NCI-H1930 (cell line): Measurements from ENCODE around the gene RPS27L.
A peak's percentile ranks its signal among the peaks of the same experiment; 100 is the strongest.
"Not testable (repeated sequence)": the region's sequence is repeated elsewhere in the genome, so short reads cannot be mapped to it uniquely, and the experiment has no call there.

ENCODE experiments used
- DNase-seq, 2 experiments: peaks; one replicate each; lab custom pipeline; 2025; lab: John Stamatoyannopoulos, UW

RPS27L gene

GRCh38 chr15:63140936-63141335, 16.3 kb downstream of the RPS27L start:
- no peak for DNase-seq

DNA sequence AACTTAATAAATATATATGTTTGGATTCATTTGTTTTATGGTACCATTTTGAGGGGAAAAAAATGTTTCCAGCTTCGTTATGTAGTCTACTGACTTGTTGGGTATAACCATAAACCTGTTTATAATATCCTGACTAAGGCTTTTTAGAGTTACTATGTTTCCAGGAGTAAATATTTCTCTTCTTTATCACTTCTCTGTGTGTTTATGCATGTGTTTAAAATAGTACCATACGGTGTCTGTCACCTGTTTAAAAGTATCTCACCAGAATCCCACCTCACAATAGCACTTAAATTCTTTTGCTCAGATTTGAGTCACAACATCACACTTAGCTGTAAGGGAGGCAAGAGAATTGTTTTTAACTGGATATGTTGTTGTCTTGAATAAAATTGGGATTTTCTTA, 20.5 kb downstream of the RPS27L start:
- no peak for DNase-seq

- no peak for DNase-seq
Observed at GRCh38 chr15:63135804-63136203, 21.5 kb downstream of the RPS27L start.

DNA sequence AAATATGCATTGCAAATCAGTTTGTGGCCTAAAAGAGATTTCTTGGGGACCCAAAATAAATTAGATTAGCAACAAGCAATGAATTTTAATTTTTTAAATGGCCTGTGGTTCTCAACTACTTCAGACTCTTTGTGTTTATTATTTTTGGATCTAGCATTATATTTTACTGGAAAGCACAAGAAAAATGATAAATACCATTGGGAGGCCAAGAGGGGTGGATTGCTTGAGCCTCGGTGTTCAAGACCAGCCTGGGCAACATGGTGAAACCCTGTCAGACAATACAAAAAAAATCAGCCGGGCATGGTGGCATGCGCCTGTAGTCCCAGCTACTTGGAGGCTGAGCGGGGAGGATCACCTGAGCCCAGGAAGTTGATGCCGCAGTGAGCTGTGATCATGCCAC, 22.0 kb downstream of the RPS27L start:
- no peak for DNase-seq

DNA sequence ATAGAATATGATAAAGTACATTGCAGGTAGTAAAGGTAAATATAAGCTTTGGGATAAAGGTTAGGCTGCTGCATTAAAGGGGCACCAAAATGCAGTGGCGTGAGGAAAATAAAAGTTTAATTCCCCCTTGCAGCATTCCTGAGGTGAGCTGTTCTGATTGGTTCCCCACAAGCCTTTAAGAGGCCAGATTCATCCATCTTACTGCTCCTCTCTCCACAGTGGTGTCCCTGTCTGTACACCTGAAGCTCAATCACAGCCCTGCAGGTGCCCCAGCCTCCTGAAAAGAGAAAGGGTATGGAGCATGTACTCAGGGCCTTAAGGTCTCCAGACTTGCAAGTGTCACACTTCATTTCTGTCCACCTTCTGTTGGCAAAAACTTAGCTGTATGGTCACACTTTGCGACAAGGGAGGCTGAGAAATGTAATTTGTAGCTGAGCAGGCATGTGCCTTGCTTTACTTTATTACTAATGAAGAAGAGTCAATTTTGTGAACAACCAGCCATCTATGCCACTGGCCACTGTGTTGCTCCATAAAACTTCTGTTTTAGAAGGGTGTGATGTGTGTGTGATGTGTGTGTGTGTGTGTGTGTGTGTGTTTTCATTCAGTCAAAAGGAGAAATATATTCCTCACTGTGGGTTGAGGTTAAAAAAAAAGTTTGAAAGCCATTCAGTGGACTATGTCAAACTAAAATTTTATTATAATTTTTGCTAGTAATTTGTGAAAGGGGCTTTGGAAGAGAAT, 22.9 kb downstream of the RPS27L start:
- DNase-seq: no peak

DNA sequence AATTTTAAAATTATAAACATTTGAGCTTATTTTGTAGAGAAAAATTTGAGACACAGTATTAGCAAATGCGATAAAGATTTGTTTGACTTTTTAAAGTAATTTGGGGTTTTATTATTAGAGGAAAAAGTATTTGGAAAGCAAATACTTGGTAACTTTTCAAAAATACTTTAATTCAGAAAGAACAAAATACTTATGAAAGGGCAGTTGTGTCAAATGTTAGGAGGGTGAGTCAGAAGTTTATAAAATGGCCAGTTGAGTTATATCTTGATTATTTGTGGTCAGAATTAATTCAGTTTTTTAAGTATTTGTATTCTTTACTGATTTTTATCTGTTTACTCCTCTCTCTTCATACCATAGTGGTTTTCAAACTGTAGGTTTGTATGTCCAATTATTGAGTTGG, 23.5 kb downstream of the RPS27L start:
- DNase-seq: no peak

DNA sequence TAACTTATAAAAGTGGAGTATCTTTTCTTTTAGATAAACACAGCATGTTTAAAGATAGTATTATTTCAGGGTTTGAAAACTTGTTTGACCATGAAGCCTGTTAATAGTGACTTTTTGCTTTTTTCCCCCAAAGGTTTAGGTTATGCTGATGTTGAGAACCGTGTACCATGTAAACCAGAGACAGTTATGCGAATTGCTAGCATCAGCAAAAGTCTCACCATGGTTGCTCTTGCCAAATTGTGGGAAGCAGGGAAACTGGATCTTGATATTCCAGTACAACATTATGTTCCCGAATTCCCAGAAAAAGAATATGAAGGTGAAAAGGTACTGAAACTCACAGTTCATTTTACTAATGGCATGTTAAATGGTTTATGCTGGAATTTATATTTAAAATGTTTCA, 30.6 kb downstream of the RPS27L start:
- DNase-seq: no peak

- DNase-seq: no peak
Observed at GRCh38 chr15:63124506-63124905, 32.8 kb downstream of the RPS27L start.

DNA sequence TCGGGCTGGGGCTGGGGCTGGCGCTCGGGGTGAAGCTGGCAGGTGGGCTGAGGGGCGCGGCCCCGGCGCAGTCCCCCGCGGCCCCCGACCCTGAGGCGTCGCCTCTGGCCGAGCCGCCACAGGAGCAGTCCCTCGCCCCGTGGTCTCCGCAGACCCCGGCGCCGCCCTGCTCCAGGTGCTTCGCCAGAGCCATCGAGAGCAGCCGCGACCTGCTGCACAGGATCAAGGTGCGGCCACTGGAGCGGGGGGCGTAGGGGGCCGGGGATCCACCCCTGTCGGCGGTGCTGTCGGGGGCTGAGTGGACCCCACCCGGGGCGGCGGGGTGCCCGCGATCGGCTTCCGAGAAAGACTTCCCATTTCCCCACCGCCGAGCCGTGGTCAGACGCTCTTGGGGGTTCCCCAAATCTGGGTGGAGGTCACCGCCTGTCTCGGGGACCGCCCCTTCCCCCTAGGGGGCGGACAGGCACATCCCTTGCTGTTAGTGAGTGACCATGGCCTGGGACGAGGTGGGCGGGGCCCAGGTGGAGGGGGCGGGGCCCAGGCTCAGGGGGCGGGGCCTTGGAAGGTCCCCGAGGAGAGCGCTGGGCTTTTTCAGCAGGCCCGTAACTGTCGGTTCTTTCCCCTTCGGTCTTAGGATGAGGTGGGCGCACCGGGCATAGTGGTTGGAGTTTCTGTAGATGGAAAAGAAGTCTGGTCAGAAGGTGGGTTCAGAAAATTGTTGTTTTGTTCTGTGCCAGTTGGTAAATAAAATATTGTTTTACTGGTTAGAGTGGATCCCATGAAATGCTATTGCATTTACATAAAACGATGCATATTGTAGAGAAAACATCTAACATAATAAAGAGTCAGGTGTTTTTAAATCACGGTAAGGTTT, 35.0 kb downstream of the RPS27L start:
- peak; percentile 44 to 53 for DNase-seq

GRCh38 chr15:63121382-63122001, 35.8 kb downstream of the RPS27L start, which contains the start of gene LACTB:
Gene LACTB, plus strand, starts transcription at chr15:63121861. Its CDS starts 11 bp downstream, at chr15:63121872.
- peak; percentile 43 to 49 for DNase-seq

DNA sequence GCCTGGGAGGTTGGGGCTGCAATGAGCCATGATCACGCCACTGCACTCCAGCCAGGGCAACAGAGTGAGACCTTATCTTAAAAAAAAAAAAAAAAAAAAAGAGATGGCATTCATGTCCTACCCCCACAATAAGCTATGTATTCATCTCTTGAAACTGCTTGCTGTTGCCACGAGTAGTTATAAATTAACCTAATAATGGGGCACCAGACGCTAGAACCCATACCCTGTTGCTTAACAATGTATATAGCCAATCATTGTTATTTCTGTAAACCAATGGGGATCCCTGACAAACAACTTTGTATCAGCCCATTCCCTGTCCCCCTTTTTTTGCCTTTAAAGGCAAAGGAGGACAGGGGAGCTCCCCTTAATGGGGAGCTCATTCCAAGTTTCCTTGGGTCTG, 38.4 kb downstream of the RPS27L start:
- no peak for DNase-seq

- DNase-seq: no peak
Observed at GRCh38 chr15:63114465-63114864, 42.8 kb downstream of the RPS27L start.

DNA sequence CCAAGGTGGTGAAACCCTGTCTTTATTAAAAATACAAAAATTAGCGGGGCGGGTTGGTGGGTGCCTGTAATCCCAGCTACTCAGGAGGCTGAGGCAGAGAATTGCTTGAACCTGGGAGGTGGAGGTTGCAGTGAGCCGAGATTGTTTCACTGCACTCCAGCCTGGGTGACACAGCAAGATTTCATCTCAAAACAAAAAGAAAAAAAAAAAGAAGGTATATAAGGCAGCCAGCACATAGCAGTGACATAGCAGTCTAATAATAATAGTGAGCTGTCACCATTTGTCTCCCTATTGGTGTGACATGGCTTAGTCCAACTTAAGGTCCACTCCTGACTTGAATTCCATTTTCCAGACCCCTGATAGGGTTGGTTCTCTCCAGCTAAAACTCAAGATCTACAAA, 44.4 kb downstream of the RPS27L start:
- no peak for DNase-seq

- no peak for DNase-seq
Observed at GRCh38 chr15:63111481-63111880, 45.8 kb downstream of the RPS27L start.

DNA sequence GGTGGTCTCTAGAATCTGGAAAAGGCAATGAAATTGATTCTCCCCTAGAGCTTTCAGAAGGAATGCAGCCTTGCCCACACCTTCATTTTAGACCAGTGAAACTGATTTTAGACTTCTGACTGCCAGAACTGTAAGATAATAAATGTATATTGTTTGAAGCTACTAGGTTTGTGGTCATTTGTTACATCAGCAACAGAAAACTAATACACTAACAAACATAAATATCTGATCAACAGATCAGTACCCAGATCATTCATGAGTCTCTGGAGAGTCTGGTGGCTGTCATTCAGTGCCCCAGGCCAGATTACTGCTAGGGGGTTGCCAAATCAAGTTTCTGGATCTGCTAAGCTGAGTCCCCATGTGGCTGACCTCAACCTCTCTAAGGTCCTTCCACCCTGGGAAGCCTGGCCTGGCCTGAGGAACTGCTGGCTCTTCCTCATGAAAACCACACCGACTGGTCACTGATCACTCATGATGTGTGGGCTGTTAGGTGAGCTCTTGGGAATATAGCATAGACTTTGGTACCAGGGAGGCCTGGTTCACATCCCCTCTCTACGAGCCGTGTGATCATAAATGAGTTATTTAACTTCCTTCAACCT, 46.8 kb downstream of the RPS27L start:
- no peak for DNase-seq

- DNase-seq: no peak
Observed at GRCh38 chr15:63109920-63110319, 47.4 kb downstream of the RPS27L start.

GRCh38 chr15:63109498-63109897, 47.8 kb downstream of the RPS27L start:
- DNase-seq: no peak

GRCh38 chr15:63107895-63108546, 49.3 kb downstream of the RPS27L start:
- no peak for DNase-seq

GRCh38 chr15:63105354-63105753, 51.9 kb downstream of the RPS27L start:
- DNase-seq: not testable (repeated sequence)

DNA sequence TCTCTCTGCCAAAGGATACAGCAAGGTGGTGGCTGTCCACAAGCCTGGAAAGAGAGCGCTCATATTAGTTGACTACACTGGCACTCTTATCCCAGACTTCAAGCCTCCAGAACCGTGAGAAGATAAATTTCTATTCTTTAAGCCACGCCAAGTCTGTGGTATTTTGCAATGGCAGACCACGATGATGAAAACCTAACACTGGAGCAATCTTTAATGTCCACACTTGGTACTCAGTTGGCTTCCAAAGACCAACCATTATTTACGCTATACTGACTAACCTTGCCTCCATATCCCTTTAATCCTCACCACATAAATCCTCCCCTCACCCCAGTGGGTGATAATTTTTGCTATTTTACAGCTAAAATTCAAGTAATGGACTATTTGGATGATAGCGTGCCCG, 52.5 kb downstream of the RPS27L start:
- no peak for DNase-seq

DNA sequence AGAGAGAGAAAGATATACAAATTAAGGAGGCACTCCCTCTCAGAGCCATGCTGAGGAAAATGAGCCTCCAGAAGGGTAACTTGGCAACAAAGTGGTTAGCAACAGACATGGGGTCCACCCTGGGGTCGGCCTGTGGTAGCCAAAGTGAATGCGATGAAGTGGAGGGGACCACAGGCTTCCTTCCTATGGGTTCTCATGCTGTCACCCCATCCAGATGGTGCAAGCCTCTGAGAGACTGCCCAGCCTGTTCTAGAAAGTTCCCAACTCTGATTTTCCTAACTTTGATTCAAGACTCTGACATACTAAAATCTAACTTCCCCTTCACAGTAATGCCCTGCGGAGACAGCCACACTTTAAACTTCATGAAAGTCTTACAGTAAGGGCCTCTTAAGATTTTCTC, 53.9 kb downstream of the RPS27L start:
- no peak for DNase-seq

DNA sequence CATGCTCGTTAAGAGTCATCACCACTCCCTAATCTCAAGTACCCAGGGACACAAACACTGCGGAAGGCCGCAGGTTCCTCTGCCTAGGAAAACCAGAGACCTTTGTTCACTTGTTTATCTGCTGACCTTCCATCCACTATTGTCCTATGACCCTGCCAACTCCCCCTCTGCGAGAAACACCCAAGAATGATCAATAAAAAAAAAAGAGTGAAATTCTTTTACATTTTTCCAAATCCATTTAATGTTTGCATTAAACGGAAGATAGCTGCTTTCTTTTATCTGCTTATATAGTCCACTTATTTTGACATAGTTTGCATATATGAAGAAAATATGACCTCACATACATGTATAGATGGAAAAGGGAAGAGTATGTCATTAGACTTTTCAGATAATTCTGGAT, 57.7 kb downstream of the RPS27L start:
- DNase-seq: not testable (repeated sequence)
